Measurements from ENCODE around the gene RALGAPA1.

DNA sequence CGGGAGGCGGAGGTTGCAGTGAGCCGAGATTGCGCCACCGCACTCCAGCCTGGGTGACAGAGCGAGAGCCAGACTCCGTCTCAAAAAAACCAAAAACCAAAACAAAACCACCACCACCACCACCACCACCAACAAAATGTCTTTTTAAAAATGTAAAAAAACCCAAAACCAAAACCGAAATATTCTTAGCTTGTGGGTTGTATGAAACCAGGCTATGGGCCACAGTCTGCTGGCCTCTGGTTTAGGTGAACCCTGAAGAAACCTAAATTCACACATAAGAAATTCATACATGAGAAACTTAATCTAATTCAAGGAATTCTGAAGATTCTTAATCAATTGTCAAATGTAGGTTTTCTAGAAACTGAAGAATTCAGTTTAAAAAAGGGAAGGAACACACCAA, 237.5 kb downstream of the RALGAPA1 start:
- no peak for TF ChIP-seq BHLHE40 (IDR thresholded peaks at IDR 0.05; ENCODE audit: borderline replicate concordance)
- TF ChIP-seq CTBP1 (IDR thresholded peaks at IDR 0.05; ENCODE audit: borderline replicate concordance), result no peak

Measured in HEK293T (cell line).